ENCODE results near the gene PAQR9. TPM values are rescaled to one million over a fixed set of nuclear protein-coding genes. Genes with fewer than 3 reads are reported as not detected.
"Not testable (repeated sequence)": the region's sequence is repeated elsewhere in the genome, so short reads cannot be mapped to it uniquely, and the experiment has no call there.

Gene PAQR9
- total RNA-seq, 1 donor: 0.09 TPM

GRCh38 chr3:142993958-142994442, 30.5 kb upstream of the PAQR9 start:
- DNase-seq (ENCODE audit: low read depth): peak; percentile 87
- TF ChIP-seq CTCF (IDR thresholded peaks at IDR 0.05; ENCODE audit: insufficient read depth, low read length): peak; percentile 56
- no peak overlapping the region for H3K4me3 ChIP-seq (ENCODE audit: low read depth, low read length)

- no peak for TF ChIP-seq CTCF (IDR thresholded peaks at IDR 0.05; ENCODE audit: insufficient read depth, low read length)
- no peak for DNase-seq (ENCODE audit: low read depth)
- H3K4me3 ChIP-seq (ENCODE audit: low read depth, low read length): no peak overlapping the region
These were observed 28.8 kb upstream of the PAQR9 start for GRCh38 chr3:142992323-142992722.

- TF ChIP-seq CTCF (IDR thresholded peaks at IDR 0.05; ENCODE audit: insufficient read depth, low read length): no peak
- no peak overlapping the region for H3K4me3 ChIP-seq (ENCODE audit: low read depth, low read length)
- no peak for DNase-seq (ENCODE audit: low read depth)
These were observed 27.2 kb upstream of the PAQR9 start for GRCh38 chr3:142990721-142991120.

GRCh38 chr3:142988826-142989225, 25.4 kb upstream of the PAQR9 start:
- H3K4me3 ChIP-seq (ENCODE audit: low read depth, low read length); DNase-seq (ENCODE audit: low read depth): not testable (repeated sequence)

GRCh38 chr3:142988221-142988620, 24.7 kb upstream of the PAQR9 start:
- not testable (repeated sequence) for H3K4me3 ChIP-seq (ENCODE audit: low read depth, low read length); DNase-seq (ENCODE audit: low read depth)

GRCh38 chr3:142987707-142988106, 24.2 kb upstream of the PAQR9 start:
- peak; percentile 42 for DNase-seq (ENCODE audit: low read depth)
- no peak for TF ChIP-seq CTCF (IDR thresholded peaks at IDR 0.05; ENCODE audit: insufficient read depth, low read length)
- H3K4me3 ChIP-seq (ENCODE audit: low read depth, low read length): no peak overlapping the region

- TF ChIP-seq CTCF (IDR thresholded peaks at IDR 0.05; ENCODE audit: insufficient read depth, low read length): peak; percentile 63
- no peak overlapping the region for H3K4me3 ChIP-seq (ENCODE audit: low read depth, low read length)
- DNase-seq (ENCODE audit: low read depth): peak; percentile 70
These were observed 23.7 kb upstream of the PAQR9 start for GRCh38 chr3:142987080-142987700.

GRCh38 chr3:142984255-142984654, 20.8 kb upstream of the PAQR9 start:
- no peak for TF ChIP-seq CTCF (IDR thresholded peaks at IDR 0.05; ENCODE audit: insufficient read depth, low read length)
- no peak for DNase-seq (ENCODE audit: low read depth)
- H3K4me3 ChIP-seq (ENCODE audit: low read depth, low read length): no peak overlapping the region
